Measurements from ENCODE around the gene ARHGAP6.

ARHGAP6 gene

DNA sequence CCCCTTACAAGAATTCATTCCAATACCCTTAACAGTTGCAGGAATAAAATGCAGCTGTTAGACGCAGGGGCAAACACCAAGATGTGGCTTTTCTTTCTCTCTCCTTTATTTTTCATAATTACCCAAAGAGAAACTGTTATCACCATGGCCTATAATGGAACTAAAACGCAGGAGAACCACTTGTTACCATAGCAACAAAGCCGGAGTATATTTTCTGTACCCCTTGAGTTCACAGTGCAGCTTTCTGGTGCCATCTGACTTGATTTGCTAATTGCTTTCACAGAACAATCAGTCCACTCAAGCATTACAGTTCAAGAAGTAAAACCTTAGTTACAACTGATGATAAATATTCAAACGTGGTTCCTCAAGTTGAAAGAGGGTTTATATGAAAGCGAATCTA lies 214.6 kb downstream of the ARHGAP6 start:
- DNase-seq = no peak

DNA sequence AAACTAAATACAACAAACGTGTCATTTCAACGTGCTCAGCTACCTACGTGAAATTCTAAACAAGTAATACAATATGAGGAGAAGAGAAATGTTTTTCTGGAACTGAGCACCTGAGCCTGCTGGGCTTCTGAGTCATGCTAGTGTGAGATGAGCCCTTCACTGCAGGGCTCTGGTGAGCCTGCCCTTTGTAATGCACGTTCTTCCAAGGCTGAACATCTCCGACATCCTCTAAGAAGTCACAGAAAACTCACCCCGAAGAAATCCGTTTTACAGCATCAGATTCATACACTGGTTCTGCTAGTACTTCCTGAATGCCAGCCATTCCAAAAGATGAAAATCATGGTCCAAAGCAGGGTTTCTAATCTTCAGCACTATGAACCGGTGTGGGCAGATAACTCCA lies 215.4 kb downstream of the ARHGAP6 start:
- DNase-seq = no peak

- DNase-seq = no peak
Observed at GRCh38 chrX:11449613-11450012, 216.1 kb downstream of the ARHGAP6 start.

- DNase-seq = no peak
Observed at GRCh38 chrX:11447418-11447817, 218.3 kb downstream of the ARHGAP6 start.

DNA sequence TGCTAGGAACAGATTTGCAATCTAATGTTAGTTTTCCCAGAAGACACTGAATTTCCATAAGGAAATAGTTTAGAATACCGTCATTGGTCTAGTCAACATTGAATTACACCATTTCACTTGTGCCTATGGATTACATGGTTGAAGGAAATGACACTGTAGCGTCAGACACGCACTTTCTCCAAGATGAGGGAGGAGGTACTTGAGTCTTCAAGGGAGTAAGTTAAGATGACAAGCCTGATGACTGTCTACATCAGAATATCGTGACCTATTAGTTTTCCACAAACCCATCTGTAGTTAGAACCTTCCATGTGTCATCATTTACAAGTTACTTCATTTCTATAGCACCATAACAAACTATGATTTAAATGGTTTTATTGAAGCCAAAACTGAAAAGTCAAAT lies 218.8 kb downstream of the ARHGAP6 start:
- DNase-seq = no peak

DNA sequence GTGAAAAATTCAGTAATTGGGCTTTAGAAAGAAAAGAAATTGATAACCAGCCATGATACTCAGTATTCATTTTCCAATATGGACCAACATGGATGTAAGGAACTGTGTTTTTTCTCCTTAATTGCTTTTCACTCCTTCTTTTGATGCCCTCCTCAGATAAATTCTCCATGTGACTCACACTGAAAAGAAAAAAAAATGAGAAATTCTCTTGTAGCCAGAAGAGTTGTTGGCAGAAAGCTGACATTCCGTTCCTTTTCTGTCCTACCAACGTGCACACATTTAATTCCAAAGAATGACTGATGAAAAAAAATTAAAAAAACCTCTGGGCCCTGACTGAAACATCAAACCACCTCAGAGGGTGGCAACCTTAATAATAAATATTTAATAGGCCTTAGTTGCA lies 219.4 kb downstream of the ARHGAP6 start:
- DNase-seq = no peak

DNA sequence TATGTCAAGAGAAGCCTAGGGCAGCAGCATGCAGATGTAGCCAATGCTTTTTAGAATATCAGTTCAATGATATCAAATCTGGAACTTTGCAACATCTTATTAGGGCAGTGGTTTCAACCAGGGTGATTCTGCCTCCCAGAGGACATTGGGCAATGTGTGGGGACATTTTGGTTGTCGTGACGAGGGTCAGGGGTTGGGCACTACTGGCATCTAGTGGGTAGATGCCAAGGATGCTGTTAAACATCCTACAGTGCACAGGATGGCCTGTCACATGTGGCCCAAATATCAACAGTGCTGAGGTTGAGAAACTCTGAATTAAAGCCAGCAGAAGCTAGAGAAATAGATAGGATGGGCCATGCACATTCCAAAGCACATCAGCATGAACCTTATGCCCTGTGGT lies 220.2 kb downstream of the ARHGAP6 start:
- DNase-seq = no peak

DNA sequence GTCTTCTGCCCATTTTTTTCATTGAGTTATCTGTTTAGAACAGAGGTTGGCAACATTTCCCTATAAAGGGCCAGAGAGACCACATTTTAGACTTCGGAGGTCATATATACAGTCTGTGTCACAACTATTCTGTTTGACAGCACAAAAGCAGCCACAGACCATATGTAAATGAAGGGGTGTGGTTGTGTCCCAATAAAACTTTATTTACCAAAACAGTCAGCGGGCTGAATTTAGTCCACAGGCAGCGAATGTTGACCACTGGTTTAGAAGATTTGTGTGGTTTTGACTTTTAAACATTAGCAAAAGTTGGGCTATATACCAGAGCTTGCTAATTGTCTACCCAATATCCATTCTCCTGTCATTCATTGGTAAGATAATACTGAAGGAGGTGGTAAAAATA lies 221.7 kb downstream of the ARHGAP6 start:
- no peak for DNase-seq

DNA sequence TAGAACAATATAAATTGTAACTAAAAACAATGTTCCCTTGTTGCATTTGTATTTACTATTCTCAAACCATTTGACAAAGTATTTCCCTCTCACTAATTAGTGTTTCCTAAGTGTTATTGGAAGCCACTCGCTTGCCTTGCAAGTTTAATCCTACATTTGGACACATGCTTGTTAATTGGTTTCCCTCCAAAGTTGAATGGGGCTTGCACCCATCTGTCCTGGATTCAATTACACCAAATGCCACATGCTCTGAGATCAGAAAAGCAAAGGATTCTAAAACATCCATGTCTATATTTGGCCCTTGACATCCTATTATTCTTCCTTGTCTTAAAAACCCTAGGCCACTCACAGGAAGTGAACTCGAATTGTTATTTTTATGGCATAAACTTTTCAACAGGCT lies 225.9 kb downstream of the ARHGAP6 start:
- DNase-seq = no peak

- no peak for DNase-seq
Observed at GRCh38 chrX:11438767-11439166, 227.0 kb downstream of the ARHGAP6 start.

DNA sequence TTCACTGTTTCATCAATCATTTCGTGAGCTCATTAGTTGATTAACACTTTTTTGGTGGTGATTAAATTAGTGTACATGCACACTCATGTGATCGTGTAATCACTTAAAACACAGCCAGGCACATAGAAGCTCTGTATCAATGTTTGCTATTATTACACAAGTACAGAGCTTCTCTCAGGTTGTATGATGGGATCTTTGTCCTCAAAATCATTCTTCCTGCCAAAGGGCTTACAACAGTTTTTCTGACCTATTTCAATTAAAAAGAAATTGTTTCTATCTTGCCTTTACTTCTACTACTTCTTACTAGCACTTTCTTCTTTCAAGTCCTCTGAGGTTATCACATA lies 227.4 kb downstream of the ARHGAP6 start:
- no peak for DNase-seq

DNA sequence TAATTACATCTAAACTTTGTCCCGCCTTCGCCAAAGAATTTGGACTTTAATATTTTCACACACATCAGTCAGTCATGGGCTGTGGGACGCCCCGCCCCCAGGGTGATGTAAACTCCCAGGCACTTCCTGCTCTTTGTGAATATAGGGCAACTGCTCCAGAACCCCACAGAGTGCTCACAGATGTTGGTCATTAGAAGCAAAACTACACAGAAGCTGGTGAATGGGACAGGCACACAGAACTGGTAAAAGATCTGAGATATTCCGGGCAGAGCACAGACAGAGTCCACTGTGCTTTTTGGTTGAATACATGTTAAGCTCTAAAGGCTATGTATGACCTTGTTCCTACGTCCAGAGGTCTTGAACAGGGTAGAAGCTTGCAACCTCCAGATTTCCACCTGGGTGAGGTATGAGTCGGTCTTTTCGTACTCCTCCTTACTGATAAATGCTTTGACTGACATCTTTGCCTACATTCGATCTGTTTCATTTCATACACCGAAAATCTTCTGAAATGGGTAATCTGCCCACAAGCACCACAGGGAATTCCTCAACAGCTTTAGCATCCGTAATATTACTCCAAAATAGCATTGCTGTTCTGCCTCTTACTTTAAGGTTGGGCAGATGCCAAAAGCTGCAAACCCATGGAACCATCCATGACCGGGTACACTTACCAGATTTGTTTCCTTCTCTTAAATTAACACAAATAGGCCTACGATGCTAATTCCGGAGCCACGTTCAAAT lies 227.9 kb downstream of the ARHGAP6 start:
- no peak for DNase-seq

DNA sequence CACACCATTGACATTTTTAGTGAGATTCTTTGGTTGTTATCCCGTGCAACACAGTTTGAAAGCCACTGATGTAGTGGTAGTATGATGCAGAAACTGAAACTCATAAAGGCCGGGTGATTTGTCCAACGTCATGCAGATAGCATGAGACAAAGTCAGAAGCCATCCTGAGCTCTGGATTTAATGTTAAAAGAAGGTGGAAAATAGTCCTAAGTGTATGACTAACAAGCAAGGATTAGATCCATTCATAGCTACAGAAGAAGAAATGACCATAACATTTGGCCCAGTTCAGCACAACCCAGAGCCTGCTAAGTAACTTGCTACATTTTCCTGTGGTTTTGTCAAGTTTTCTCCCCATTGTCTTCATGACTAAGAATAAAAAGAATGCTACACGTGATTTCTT lies 230.2 kb downstream of the ARHGAP6 start:
- no peak for DNase-seq

DNA sequence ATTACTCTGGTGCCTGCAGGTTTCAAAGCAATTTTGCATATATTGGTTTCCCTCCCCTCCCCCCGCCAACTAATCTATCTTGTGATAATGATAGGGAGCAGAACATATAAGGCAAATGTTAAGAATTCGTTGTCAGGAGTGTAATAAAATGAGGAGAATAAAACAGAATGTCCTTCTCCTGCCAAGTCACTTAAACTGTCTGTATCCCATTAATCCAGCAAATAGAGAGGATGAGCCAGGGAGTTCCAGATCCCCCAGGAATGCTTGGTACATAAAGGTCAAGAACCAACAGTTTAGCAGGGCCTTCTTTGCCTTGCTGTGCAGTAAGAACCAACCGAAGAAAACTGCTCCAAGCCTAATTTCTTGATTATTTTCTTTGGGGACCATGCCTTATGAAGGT lies 231.1 kb downstream of the ARHGAP6 start:
- DNase-seq = no peak

GRCh38 chrX:11431786-11432185 lies 233.9 kb downstream of the ARHGAP6 start:
- no peak for DNase-seq

- no peak for DNase-seq
Observed at GRCh38 chrX:11430271-11430670, 235.4 kb downstream of the ARHGAP6 start.

- no peak for DNase-seq
Observed at GRCh38 chrX:11429538-11430085, 236.1 kb downstream of the ARHGAP6 start.

- no peak for DNase-seq
Observed at GRCh38 chrX:11427453-11428071, 238.2 kb downstream of the ARHGAP6 start.

DNA sequence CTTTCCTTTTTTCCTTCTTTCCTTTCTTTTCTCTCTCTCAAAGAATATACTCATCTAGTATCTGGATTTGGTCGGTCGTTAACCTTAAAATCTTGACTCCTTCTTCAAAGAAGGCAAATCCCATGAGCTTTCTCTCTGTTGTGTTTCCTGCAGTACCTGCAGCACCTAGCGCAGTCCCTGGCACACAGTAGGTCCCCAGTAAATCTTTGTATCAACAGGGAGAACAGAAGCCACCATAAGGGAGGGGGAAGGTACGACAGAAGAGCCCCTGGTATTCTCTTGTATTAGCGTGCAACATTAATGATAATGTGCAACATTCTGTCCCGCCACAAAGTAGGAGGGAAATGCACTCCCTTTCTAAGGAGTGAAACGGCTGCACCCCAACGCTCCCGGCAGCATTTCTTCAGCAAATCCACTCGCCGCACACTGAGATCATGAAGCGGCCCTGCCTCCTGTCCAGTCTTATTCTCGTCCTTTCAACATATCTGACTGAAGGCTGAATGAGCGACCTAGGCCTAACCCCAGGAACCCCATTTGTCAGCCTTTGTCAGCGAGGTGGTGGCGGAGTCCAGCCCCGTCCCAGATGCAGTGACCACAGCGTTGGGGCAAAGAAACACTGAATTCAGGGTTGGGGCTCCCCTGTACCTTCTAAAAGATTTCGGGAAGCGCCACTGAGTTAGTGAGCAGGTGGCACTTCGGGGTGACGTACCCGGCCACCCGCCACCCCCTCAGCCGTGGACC lies 238.8 kb downstream of the ARHGAP6 start:
- no peak for DNase-seq

GRCh38 chrX:11424903-11425674 lies 240.6 kb downstream of the ARHGAP6 start:
- DNase-seq = no peak

- no peak for DNase-seq
Observed at GRCh38 chrX:11423949-11424348, 241.8 kb downstream of the ARHGAP6 start.

- no peak for DNase-seq
Observed at GRCh38 chrX:11423362-11423818, 242.3 kb downstream of the ARHGAP6 start.

- no peak for DNase-seq
Observed at GRCh38 chrX:11422525-11422857, 243.2 kb downstream of the ARHGAP6 start.

All from NCI-H1930 (cell line).